CD4-positive, alpha-beta T cell treated with Interleukin-15 for 1 hour (primary cell): ENCODE results near the gene PRSS22.

Experiments used
- DNase-seq: peaks from one replicate; pipeline ENCODE4 v3.0.0-alpha.2; 2020

PRSS22 gene

DNA sequence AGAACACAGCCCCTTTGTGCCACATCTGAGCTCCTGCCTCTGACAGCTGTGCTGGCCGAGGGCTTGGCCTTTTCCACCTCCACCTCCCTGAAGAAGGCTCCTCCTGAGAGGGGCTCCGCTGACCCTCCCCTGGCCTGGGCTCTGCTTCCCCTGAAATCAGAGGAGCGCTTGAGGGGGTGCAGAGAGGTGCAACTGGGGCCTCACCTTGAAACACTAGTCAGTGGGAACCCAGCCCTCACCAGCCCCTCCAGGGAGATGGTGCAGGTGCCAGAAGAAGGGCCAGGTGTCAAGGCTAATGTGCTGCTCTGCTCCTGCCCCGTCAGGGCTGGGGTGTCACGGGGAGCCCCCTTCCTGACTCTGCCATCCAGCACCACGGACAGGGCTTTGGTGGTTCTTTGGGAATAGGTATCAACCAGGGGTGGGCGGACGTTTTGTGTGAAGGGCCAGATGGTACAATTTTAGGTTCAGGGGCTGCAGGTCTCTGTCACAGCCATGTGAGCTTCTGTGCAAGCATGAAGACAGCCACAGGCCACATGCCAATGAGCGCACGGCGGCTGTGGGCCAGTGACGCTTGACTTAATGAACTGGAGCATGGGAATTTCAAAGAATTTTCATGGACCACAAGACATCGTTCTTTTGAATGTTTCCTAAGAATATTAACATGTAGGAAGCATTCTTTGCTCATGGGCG lies 30.0 kb downstream of the PRSS22 start:
- no peak for DNase-seq

GRCh38 chr16:2827374-2827791 lies 30.6 kb downstream of the PRSS22 start:
- no peak for DNase-seq

DNA sequence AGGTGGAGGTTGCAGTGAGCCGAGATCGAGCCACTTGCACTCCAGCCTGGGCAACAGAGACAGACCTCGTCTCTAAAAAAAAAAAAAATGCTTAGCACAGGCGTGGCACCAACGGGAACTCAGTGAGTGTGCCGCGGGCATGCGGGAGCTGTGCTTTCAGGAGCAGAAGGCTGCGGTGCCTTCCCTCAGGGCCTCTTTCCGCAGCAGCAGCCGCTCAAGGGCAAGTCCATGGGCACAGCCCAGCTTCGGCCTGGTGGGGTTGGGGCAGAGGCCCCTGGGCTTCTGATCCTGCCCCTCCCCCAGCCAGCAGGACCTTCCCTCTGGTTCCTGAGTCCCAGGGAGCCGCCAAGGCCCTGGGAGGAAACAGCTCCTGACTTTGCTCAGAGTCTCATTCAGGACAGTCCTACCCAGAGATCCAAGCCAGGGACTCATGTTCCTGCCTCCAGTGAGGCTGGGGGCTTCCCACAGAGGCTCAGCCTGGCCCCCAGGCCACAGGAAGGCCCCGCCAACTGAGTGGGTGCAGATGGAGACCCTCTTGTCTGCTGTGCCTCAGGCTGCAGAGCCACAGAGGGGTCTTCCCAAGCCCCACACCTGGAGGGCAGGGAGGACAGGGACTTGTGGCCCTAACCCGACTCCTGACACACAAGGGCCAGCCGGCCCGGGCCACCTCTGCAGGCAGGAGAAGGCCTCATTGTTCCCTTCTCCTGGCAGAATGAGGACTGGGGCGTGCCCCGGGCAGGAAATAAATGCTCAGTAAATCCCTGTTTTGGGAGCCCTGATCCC lies 31.2 kb downstream of the PRSS22 start:
- no peak for DNase-seq

GRCh38 chr16:2825906-2826305 lies 32.1 kb downstream of the PRSS22 start:
- DNase-seq: no peak

DNA sequence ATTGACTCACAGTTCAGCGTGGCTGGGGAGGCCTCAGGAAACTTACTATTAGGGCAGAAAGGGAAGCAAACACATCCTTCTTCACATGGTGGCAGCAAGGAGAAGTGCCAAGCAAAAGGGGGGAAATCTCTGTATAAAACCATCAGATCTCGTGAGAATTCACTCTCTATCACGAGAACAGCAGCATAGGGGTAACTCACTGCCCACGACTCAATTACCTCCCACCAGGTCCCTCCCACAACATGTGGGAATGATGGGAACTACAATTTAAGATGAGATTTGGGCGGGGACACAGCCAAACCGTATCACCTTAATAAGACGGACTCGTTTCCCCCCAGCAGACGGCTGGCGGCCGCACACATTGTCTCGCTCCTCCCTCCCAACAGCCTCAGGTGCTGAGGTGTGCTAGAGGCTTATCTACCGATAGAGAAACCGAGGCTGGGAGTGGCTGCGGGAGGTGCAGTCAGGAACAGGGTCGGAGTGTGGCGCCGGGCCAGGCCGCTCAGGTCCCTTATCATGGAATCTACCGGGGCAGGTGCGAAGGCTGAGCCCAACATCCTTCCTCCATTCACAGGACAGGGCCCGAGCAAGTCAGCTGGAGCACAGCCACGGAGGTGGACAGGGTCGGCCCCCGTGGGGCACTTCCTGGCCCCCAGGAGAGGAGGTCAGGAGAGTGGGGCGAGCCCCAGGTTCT lies 32.8 kb downstream of the PRSS22 start:
- peak; percentile 10 for DNase-seq

DNA sequence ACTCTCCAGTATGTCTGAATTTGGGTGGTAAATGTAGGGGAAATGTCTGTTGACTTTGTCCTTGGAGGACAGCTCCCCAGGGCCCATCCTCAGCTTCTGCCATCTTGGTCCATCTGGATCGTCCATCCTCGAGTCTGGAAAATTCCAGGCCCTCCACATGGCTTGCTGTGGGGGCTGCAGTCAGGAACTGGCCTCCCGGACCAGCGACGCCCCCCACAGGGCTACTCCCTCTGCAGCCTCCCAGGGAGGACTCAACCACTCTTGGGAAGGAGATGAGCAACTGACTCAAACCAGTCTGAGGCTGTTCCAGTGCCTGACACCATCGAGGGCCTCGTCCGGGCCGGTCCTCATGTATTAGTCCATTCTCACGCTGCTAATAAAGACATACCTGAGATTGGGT lies 33.3 kb downstream of the PRSS22 start:
- DNase-seq: peak; percentile 2

- DNase-seq: no peak
These were observed 35.5 kb downstream of the PRSS22 start for GRCh38 chr16:2822496-2822895.

- DNase-seq: no peak
These were observed 35.8 kb downstream of the PRSS22 start for GRCh38 chr16:2822158-2822495.

DNA sequence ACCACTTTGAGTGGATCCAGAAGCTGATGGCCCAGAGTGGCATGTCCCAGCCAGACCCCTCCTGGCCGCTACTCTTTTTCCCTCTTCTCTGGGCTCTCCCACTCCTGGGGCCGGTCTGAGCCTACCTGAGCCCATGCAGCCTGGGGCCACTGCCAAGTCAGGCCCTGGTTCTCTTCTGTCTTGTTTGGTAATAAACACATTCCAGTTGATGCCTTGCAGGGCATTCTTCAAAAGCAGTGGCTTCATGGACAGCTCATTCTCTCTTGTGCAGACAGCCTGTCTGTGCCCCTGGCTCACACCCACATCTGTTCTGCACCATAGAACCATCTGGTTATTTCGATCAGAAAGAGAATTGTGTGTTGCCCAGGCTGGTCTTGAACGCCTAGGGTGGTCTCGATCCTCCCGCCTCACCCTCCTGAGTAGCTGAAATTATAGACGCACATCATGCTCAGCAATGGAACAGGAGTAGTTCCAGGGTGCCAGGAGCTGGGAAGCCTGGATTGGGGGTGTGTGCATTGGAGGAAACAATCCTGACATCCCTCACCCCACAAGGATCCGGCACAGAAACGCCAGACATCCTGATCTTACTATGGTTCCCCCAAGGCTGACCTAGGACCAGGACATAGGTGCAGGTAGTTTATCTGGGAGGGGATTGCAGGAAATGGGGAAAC lies 36.3 kb downstream of the PRSS22 start:
- no peak for DNase-seq

DNA sequence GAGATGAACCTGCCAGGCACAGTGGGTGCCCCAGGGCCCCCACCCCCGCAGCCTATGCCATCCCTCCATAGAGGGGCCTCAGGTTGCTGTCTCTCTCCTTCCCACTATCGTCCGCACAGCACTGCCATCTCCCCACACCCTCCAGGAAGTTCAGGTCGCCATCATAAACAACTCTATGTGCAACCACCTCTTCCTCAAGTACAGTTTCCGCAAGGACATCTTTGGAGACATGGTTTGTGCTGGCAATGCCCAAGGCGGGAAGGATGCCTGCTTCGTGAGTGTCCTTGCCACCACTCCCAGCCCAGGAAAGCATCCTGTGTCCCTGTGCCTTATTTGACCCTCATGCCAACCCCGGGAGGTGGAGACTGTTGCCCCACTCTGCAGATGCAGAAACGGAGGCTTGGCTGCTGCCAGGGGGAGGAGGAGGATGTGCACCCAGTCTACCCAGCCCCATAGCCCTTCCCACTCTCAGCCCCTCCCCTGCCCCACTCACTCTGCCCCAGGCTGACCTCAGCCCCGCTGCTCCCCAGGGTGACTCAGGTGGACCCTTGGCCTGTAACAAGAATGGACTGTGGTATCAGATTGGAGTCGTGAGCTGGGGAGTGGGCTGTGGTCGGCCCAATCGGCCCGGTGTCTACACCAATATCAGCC lies 37.0 kb downstream of the PRSS22 start:
- DNase-seq: peak; percentile 14

DNA sequence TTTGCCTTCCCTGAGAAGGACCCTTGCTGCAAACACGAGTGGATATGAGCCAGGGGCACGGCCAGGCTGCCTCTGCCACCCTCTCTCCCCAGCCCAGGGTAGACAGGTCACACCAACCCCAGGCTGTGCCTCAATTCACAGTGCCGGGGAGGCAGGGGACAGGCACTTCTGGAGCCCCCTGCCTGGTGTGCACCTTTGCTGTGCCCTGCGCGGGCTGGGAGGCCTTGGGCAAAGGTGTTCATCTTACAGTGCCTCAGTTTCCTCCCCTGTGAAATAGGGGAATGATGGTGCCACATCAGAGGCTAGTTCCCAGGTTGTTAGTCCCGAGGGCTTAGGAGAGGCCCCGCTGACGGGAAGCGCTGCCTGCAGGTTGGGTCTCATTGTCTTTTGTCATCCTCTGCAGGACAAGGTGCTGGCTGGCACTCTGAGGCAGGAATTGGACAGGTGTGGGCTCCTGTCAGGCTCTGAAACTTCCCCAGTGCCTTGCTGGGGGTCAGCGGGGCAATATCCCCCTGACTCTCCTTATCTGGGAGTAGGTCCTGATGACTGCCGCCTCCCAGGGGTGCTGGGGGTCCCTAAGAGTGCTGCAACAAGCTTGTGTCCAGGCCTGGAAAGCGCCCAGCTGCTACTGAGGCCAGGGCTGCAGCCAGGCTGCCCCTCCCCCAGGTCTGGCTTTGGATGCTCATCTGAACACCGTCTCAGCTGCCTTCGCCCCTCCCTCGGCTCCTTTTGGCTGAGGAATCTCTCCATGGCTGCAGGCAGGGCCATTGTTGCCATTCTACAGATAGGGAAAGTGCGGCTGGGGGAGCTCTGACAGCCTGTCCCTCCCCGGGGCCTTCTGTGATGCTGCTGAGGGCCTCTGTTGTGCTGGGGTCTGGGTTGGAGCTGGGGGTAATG lies 37.8 kb downstream of the PRSS22 start:
- DNase-seq: peak; percentile 14

- DNase-seq: peak; percentile 14
These were observed 38.6 kb downstream of the PRSS22 start for GRCh38 chr16:2819179-2819938.

DNA sequence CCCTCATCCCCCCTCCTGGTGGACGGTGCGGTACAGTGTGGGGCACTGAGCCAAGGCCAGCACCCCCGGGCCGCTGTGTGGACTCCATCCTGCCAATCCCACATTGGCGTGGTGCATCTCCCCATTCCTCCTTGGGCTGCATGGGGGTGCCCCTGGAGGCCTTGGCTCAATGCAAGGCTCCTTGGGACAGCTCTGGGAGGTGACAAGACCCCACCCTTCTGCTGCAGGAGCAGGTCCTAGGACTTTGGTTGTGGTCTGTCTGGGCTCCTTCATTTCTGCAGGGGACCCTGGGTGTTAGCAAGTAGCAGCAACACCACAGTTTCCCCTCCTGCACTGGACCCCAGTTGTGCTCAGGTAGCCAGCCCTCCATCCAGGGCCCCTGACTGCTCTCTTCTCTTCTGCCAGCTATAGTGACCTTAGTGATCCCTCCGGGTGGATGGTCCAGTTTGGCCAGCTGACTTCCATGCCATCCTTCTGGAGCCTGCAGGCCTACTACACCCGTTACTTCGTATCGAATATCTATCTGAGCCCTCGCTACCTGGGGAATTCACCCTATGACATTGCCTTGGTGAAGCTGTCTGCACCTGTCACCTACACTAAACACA lies 39.6 kb downstream of the PRSS22 start:
- DNase-seq: peak; percentile 16

DNA sequence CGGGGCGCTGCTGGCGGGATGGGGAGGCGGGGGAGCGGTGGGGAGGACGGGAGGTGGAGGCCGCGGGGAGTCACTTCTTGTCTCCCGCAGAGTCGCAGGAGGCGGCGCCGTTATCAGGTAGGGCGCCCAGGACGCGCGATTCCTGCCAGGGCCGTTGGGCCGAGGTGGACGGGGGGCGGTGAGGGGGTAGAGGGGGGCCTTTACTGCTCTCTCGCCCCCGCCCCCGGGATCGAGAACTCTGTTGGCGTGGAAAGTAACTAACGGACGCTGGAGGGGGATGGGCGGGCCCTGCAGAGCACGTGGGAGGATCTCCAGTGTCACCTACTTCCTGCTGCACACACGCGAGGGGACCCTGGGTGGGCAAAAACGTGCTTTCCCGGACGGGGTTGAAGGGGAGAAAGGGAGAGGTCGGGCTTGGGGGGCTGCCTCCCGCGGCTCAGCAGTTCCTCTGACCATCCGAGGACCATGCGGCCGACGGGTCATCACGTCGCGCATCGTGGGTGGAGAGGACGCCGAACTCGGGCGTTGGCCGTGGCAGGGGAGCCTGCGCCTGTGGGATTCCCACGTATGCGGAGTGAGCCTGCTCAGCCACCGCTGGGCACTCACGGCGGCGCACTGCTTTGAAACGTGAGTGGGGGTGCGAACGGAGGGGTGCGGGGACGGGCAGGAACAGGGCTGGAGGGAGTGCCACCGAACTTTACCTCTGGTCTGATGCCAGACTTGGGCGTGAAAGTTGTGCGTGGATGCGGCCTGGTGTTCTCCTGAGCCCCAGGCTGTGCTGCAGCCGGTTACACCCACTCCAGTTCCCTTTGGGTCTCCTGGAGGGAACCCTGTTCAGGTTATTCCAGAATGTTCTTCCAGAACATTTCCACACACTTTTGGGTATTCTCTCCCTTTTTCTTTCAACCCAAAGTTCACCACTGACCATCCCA lies 40.4 kb downstream of the PRSS22 start:
- DNase-seq: peak; percentile 15

- DNase-seq: peak; percentile 41
These were observed 41.1 kb downstream of the PRSS22 start, which contains the start of gene PRSS21 for GRCh38 chr16:2816751-2817339. PRSS21 (plus strand) TSS chr16:2817237; CDS start chr16:2817269, 32 bp downstream.

DNA sequence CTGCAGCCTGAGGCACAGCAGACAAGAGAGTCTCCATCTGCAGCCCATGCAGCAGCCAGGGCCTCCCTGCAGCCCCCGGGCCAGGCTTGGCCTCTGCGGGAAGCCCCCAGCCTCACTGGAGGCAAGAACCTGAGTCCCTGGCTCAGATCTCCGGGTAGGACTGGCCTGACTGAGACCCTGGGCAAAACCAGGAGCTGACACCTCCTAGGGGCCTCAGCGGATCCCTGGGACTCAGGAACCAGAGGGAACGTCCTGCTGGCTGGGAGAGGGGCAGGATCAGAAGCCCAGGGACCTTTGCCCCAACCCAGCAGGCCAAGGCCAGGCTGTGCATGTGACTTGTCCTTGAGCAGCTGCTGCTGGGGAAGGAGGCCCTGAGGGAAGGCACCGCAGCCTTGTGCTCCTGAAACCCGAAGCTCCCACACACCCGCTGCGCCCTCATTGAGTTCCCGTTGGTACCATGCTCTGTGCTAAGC lies 42.6 kb downstream of the PRSS22 start:
- DNase-seq: peak; percentile 10

DNA sequence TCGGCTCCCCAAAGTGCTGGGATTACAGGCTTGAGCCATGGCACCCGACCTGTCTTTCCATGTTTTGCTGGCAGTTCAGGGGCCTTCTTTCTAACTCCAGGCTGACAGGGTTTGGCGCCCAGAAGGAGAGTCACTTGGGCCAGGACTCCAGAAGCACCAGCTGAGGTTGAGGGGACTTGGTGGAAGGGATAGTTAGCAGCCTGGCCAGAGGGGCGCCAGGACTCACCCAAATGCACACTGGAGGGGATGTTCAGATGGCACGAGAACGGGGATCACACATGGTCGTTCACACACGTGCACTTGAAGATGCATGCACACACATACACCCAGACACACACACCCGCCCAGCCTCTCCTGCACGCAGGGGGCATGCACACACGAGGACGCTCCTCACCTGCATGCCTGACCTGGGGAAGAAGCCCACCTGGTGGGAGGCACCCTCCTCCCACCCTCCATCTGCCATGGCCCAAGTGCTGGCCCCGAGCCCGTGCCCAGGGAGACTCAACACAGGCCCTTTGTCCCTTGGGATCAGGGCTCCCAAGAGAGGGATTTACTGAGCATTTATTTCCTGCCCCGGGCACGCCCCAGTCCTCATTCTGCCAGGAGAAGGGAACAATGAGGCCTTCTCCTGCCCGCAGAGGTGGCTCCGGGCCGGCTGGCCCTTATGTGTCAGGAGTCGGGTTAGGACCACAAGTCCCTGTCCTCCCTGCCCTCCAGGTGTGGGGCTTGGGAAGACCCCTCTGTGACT lies 43.2 kb downstream of the PRSS22 start:
- DNase-seq: peak; percentile 9

GRCh38 chr16:2813771-2814221 lies 44.2 kb downstream of the PRSS22 start:
- DNase-seq: peak; percentile 13
